GM18867 (cell line): ENCODE data around the gene CRHR2.
"Not testable (repeated sequence)": the region's sequence is repeated elsewhere in the genome, so short reads cannot be mapped to it uniquely, and the experiment has no call there.

Experiments
- ATAC-seq: cut with Tn5 transposase; IDR thresholded peaks from one replicate; pipeline ENCODE4 v1.9.1; 2021; ENCODE audit warnings: mild to moderate bottlenecking, moderate library complexity; ENCODE audit not compliant: unreplicated experiment

CRHR2 gene

GRCh38 chr7:30656006-30656957, 26.0 kb downstream of the CRHR2 start:
- ATAC-seq = no peak

DNA sequence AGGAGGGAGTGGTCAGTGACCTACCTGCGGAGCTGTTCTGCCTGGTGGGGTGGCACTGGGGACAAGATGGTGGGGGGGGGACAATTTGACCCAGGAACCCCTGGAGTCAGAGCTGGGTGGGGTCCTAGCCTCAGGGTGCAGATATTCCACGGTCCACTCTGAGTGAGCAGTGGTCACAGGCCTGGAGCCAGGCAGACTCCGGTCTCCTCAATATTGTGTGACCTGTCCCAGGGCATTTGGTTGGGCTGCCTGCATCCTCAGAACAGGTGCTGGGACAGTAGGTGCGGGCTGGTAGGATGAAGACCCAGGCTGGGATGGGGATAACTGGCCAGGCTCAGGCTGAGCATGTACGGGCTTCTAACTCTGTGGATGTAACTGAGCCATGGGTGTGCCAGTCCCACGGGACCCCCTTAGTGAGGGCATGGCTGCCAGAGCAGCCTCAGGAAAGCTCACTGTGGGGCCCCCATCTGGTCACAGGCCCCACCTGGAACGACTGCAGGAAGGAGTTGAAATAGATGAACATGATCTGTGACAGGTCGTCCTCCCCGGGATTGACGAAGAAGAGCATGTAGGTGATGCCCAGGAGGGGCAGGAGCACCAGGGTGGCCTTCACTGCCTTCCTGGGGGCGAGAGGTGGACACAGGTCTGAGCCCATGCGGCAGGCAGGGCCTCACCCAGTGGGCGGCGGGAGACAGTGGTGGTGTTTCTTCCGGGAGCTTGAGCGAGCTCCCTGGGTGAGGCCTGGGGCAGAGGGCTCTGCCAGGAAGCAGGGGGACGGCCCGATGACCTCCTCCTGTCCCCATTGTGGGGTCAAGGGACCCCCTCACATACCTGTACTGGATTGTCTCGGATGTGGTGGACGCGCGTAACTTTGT, 26.9 kb downstream of the CRHR2 start:
- ATAC-seq = no peak

GRCh38 chr7:30654296-30655090, 27.8 kb downstream of the CRHR2 start:
- no peak for ATAC-seq

DNA sequence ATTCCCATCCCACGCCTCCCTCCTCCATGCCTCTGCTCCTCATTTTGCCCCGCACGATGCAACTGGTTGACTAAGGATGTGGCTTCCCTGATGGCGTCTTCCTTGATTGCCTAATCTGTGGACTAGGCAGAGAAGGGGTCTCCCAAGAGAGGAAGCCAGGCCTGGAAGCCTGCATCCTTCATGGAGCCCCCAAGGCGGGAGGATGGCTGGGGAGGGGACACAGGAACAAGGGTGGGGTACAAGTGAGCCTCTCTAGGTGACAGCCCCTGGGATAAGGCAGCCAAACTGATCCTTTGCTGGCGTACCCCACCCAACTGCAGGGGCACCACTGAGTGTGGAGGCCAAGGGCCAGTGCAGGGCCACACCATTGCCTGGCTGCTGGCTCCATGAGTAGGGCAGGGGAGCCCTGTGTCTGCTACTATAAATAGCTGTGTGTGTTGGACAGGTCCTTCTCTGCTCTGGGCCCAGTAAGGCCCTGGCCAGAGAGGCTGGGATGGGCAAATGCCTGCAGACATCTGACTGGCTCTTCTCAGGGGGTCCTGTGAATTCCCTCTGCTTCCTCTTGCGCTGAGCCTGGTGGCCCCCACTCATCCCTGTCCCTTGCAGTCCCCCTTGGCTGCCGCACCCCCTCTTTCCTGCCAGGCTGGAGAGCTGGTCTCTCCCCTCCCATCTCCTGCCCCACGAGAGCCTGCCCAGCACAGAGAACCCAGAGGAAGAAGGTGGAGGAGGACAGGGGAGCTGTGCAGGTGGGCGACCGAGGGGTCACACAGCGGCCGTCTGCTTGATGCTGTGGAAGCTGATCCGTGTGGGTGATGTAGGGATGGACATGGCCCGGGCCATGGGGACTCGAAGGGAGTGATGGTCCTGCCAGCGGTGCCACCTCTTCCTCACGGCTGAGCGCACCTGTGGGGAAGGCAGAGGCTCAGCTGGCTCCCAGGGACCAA, 29.3 kb downstream of the CRHR2 start:
- no peak for ATAC-seq

DNA sequence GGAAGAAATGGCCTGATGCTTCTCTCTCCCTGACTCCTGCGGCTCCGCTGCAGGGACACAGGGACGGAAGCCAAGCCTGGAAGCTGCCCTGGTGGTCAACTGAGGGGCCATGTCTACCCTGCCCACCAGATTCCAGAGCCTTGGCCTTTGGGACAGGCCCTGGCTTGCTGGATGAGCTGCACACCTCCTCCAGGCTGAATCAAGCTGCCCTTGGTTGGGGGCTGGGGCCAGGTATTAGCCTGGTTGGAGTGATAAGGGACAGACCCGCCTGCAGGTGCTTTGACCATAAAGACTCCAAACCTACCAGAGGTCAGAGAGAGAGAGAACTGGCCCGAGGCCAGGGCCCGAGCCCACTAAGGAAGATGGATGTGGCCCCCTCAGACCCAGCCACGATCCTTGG, 30.1 kb downstream of the CRHR2 start:
- ATAC-seq = no peak

- no peak for ATAC-seq
Observed at GRCh38 chr7:30650421-30650808, 31.8 kb downstream of the CRHR2 start.

DNA sequence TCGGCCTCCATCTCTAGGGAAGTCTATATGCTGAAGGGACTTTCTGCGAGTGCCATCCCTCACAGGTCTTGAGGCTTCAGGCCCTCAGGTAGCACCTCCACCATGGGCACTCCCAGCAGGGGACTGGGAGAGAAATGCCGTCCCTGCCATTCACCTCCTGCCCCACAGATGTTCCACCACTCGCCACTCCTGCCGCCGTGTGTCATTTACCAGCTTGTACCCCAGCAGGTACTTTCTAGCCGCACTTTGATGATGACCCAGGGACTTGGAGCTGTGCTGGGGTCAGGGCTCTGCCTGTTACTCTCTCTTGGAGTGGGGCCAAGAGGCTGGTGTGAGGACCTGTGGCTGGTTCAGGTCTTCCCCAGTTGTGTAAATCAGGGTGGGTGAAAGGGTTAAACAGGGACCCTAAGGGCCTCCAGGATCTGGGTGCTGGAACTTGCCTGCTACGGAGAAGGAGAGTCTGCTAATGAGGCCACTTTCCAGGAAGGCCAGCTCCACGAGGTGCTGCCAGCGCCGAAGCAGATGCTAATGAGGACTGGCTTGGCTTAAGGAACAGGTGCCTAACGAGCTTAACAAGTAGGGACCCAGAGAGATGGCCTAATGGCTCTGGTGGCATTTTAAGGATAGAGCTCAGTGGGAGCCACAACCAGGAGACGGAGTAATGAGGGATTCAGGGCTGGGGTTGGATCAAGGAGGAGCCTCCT, 32.4 kb downstream of the CRHR2 start:
- no peak for ATAC-seq

DNA sequence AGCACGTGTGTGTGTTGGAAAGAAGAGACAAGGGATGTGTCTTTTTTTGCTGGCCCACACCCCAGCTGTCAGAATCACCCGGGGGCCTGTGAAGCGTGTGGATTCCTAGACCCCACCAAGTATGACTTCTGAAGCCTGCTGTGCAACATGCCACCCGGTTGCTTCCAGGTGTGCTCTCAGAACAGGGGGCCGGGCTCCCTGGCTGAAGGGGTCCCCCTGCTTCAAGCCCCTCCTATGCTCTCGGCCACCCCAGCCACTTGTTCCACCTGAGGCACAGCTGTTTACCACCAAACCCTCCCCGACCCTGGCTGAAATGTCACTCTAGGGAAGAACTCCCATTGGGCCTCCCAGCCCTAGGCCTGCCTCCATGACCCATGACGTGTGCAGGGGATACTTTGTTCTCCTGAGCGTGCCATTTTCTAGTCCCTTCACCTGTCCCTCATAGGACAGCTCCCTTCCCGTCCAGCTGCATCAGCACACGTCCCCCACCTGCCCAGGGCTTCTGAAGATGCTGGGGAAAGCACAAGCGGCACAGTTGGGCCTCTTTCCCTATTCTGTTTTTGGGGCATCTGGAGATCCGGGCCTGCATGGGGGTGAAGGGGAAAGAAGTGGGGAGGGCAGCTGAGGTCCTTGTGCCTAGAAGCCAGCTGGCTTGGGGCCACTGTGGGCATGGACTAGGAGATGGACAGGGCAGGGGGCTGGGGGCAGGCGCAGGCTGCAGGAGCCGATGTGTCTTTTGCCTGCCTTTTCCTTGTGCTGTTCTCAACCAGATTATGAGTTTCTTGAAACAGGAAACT, 33.3 kb downstream of the CRHR2 start:
- no peak for ATAC-seq

- ATAC-seq = no peak
Observed at GRCh38 chr7:30647589-30648364, 34.5 kb downstream of the CRHR2 start.

- no peak for ATAC-seq
Observed at GRCh38 chr7:30646154-30646553, 36.1 kb downstream of the CRHR2 start.

DNA sequence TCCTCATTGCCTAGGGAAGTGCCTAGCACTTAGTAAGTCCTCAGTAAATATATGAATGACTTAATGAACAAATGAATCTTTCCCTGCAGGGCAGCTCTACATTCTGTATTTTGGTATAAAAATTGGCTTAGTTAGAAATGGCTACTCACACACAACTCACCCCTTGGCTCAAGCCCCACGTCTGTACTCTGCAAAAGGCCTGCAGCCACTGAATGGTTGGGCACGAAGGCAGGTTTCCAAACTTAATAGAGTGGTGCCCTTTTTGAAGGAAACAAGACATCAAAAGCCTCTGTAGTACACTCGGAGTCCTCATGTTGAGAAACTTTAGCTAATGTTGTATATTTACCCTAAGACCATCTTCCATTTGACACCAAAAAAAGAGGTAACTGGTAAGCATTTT, 36.6 kb downstream of the CRHR2 start:
- ATAC-seq = no peak

DNA sequence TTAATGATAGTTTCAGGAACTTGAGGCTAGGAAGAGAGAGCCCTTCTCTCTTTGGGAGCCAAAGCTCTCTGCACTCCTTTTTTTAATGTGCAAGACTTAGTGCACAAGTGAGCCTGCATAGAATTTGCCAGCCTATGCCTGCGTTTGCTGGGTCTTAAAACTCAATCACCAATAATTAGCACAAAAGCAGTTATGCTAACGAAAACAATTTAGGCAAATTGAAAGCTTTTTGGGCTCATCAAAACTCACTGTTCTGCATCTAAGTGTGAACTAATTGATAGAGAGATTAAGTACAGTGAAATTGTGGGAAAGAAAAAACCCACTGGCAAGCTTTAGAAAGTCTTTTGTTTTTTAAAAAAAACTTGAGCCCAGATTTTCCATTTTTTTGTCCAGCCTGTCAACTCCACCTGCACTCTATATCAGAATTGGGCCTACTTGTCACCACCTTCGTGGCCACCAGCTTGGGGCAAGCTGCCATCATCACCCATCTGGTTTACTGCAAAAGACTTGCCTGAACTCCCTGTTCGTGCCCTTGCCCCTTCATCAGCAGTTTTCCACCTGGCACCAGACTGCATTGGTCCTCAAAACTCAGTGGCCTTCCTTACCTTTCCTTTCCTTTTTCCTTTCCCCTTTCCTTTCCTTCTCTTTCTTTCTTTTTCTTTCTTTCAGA, 37.8 kb downstream of the CRHR2 start:
- no peak for ATAC-seq

DNA sequence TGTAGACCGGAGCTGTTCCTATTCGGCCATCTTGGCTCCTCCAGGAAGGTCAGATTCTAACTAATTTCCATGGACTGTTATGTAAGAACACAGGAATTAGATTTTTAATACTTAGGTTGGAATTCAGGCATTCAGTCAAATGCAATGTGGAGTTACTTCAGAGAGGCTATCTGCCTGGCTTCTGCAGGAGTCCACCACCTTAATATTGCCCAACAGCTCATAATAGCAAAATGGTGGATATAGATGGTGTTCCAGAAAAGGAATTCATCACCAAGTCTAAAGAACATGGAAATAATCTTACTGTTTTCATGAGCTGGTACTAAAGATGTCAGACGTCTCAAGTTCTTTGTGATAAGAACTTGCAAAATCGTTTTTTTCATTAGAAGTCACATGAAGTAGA, 39.5 kb downstream of the CRHR2 start:
- no peak for ATAC-seq

DNA sequence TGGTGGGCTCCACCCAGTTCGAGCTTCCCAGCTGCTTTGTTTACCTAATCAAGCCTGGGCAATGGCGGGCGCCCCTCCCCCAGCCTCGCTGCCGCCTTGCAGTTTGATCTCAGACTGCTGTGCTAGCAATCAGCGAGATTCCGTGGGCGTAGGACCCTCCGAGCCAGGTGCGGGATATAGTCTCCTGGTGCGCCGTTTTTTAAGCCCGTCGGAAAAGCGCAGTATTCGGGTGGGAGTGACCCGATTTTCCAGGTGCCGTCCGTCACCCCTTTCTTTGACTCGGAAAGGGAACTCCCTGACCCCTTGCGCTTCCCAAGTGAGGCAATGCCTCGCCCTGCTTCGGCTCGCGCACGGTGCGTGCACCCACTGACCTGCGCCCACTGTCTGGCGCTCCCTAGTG, 39.9 kb downstream of the CRHR2 start:
- ATAC-seq = not testable (repeated sequence)

DNA sequence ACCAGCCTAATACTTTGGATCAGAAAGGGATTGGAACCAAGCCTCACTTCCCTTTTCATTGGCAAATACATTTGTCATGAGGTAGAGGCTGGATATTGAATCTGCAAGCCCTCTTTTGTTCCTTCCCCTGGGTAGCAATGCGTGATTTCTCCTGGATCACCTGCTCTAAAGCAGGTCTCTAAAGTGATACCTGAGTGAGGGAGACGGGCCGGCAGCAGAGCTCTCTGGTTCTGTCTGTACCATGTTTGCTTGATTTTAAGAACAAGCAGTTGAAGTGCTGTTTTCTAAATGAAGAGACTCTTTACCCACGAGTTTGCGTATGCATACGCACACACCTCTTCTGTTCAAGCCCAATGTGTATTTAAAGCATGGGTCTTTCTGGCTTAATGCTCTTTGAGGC, 46.5 kb downstream of the CRHR2 start:
- no peak for ATAC-seq

- ATAC-seq = no peak
Observed at GRCh38 chr7:30634634-30635201, 47.5 kb downstream of the CRHR2 start.

GRCh38 chr7:30634193-30634626, 48.0 kb downstream of the CRHR2 start:
- ATAC-seq = no peak
